Adrenal gland (tissue), 12 donors: ENCODE data around the gene CRELD1. TPM values are rescaled to one million over a fixed set of nuclear protein-coding genes. Genes with fewer than 3 reads are reported as not detected.

Experiments
- DNase-seq, 7 donors: peaks; one replicate each; pipeline ENCODE4 v3.0.0-alpha.2; 2019 to 2020
- H3K27ac ChIP-seq, 5 donors: fragments of 200-600 bp; sonication (generic) in 4 of 5; 1 replicate in 3 of 5; 2 replicates in 2 of 5; pipeline versions ENCODE4 v1.5.1 to v1.8.0; 2016 to 2020; ENCODE audit warnings: mild to moderate bottlenecking in 1 of 5
- H3K27me3 ChIP-seq: fragments of 200-600 bp; 2 replicates; pipeline ENCODE4 v1.8.0; 2021
- H3K36me3 ChIP-seq, 2 donors: fragments of 200-600 bp; replicated peaks in 1 of 2; 1 replicate in 1 of 2; 2 replicates in 1 of 2; pipeline versions ENCODE4 v1.5.1 to v1.8.0; 2018 to 2022
- H3K4me1 ChIP-seq, 2 donors: fragments of 200-600 bp; replicated peaks in 1 of 2; 1 replicate in 1 of 2; 2 replicates in 1 of 2; pipeline versions ENCODE4 v1.5.1 to v1.8.0; 2018 to 2021
- H3K4me3 ChIP-seq, 4 donors: fragments of 200-600 bp; sonication (generic) in 3 of 4; one replicate each; pipeline ENCODE4 v1.5.1; 2016 to 2018
- H3K9me3 ChIP-seq, 3 donors: fragments of 200-600 bp; sonication (generic) in 1 of 3; replicated peaks in 1 of 3; 1 replicate in 2 of 3; 2 replicates in 1 of 3; pipeline versions ENCODE4 v1.5.1 to v1.8.0; 2016 to 2021
- POLR2A ChIP-seq, 2 donors: fragments of 450-650 bp; IDR thresholded peaks; one replicate each; pipeline ENCODE4 v1.6.1; 2017; ENCODE audit warnings: antibody characterized with exemption in 2 of 2, mild to moderate bottlenecking in 2 of 2, moderate library complexity in 1 of 2
- WGBS, 4 donors: extraction: QIAGEN DNeasy Blood & Tissue Kit in 2 of 4; methylation state at CpG; one replicate each; pipeline versions ENCODE4 v1.1.5 to v1.1.7; 2013 to 2017; 5-methylcytosine and 5-hydroxymethylcytosine counted together
- intact Hi-C, 2 donors: fragments of 100-400 bp; cut with DNase I; formaldehyde crosslinking; loops; one replicate each; pipeline versions ENCODE4 v1.14.1 to v1.15.0; 2022 to 2023
- polyA plus RNA-seq, 3 donors: library from polyadenylated mRNA; stranded (reverse); fragments of 200-250 nt in 2 of 3; fragments of 350-450 nt in 1 of 3; fragmentation: Illumina TruSeq in 1 of 3; extraction: RNeasy Lipid Tissue Mini Kit (QIAGEN cat#74804) in 1 of 3; gene quantifications; one replicate each; pipeline ENCODE4 v1.2.3, GENCODE V29; 2013 to 2014
- small RNA-seq, 2 donors: library from RNA; depleted of rRNA; stranded (forward); fragments of <200 nt; gene quantifications; one replicate each; pipeline ENCODE3, GENCODE V24; 2016
- total RNA-seq, 9 donors: library from RNA; depleted of rRNA in 4 of 9; stranded (reverse); fragments of >200 nt in 4 of 9; fragments of 120-200 nt in 1 of 9; fragmentation: NEBNext Ultra II Directional in 1 of 9; extraction: Animal tissue kit (Norgen Biotek cat#: 25700) in 1 of 9; gene quantifications; one replicate each; pipeline versions ENCODE4 v1.1.0 to v1.2.4, GENCODE V29; 2013 to 2023
- TF ChIP-seq, protein P1 (sequence below), 6 experiments: fragments of 450-650 bp in 4 of 6; fragments of 200-600 bp in 2 of 6; sonication (generic) in 1 of 6; IDR thresholded peaks; 1 replicate in 5 of 6; 2 replicates in 1 of 6; pipeline versions ENCODE4 v1.5.1 to v1.8.0; 2016 to 2021; ENCODE audit warnings: antibody characterized with exemption in 6 of 6, mild to moderate bottlenecking in 2 of 6, moderate library complexity in 1 of 6
- donor health status: healthy with polysubstance abuse.
- donor health status: Bipolar disorder and iron deficiency.
- donor health status: DM: yes; HTN: yes; CAD: no.
- donor health status: DM: no; HTN: no; CAD: no.
- donor health status: DM: no; HTN: no; CAD: no.
- donor health status: DM: yes; HTN: yes; CAD: no.

CRELD1 gene
- total and polyA plus RNA-seq, 12 donors = 28.8 to 137 (median 47.8) TPM

DNA sequence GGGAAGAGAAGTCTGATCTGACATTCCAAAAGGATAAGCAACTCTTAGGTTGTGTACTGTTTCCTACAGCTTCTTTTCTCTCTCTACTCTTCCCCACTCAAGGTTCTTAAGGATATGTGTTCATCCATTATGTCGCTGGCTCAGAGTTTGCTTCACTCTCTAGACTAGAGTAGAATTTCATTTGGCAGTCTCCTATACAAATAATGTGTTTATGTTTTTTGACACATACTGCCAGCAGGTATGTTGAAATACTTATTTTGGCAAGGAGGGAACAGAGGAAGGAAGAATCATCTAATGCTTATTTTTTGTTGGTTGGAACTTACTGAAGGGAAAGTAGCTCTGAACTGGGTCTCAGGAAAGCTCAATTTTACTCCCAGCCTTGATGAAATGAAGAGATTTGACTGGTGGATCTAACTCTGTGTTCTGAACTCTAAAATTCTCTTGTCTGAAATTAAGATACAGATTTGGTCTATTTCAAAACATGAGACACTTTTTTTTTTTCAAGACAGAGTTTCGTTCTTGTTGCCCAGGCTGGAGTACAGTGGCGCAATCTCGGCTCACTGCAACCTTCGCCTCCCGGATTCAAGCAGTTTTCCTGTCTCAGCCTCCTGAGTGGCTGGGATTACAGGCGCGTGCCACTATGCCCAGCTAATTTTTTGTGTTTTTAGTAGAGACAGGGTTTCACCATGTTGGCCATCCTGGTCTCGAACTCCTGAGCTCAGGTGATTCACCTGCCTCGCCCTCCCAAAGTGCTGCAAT lies 60.6 kb downstream of the CRELD1 start:
- intact Hi-C loops = no loop called here
- Histone ChIP-seq H3K27ac (no peak overlapping the region), H3K9me3 (no peaks in the 10 kb centered on the region), H3K27me3 (no peaks in the 10 kb centered on the region), H3K4me3 (no peak overlapping the region), H3K36me3 (no peaks in the 10 kb centered on the region), H3K4me1 (no peaks in the 10 kb centered on the region)
- TF ChIP-seq, protein P1, sequence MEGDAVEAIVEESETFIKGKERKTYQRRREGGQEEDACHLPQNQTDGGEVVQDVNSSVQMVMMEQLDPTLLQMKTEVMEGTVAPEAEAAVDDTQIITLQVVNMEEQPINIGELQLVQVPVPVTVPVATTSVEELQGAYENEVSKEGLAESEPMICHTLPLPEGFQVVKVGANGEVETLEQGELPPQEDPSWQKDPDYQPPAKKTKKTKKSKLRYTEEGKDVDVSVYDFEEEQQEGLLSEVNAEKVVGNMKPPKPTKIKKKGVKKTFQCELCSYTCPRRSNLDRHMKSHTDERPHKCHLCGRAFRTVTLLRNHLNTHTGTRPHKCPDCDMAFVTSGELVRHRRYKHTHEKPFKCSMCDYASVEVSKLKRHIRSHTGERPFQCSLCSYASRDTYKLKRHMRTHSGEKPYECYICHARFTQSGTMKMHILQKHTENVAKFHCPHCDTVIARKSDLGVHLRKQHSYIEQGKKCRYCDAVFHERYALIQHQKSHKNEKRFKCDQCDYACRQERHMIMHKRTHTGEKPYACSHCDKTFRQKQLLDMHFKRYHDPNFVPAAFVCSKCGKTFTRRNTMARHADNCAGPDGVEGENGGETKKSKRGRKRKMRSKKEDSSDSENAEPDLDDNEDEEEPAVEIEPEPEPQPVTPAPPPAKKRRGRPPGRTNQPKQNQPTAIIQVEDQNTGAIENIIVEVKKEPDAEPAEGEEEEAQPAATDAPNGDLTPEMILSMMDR (IDR thresholded peaks at IDR 0.05) = no peak
- no peak for TF ChIP-seq POLR2A (IDR thresholded peaks at IDR 0.05)
- 88 to 95% (median 94%) methylated on average over 10 of the region's 10 CpGs for WGBS, 4 donors
- peak in 2 of 7 donors; percentile 12 to 33 for DNase-seq

Small RNA genes within 50 kb of the gene (small RNA-seq; reads per million reads assigned to genes)
- gene RNU6-882P = 0 reads per million in 2 donors

Other genes starting within 250 kb of the CRELD1 start
- gene CPNE9, start 230.0 kb upstream of the CRELD1 start, total RNA-seq = 1 to 10 TPM in 4 of 9 donors, under 1 TPM in 4, not detected in 1; 0.11 to 2.1 (median 1.1) TPM
- 1 to 10 TPM; 1.6 to 9.2 (median 4.0) TPM for gene CPNE9, start 230.0 kb upstream of the CRELD1 start, polyA plus RNA-seq
- 10 to 100 TPM; 10.6 to 18.7 (median 15.0) TPM for gene BRPF1, start 202.1 kb upstream of the CRELD1 start, total RNA-seq
- gene BRPF1, start 202.1 kb upstream of the CRELD1 start, polyA plus RNA-seq = 10 to 100 TPM in 2 of 3 donors, 1 to 10 TPM in 1; 7.4 to 14.6 (median 12.4) TPM
- 10 to 100 TPM; 13.3 to 34.9 (median 22.3) TPM for gene OGG1, start 183.9 kb upstream of the CRELD1 start, total RNA-seq
- gene OGG1, start 183.9 kb upstream of the CRELD1 start, polyA plus RNA-seq = 10 to 100 TPM; 16.0 to 25.6 (median 21.2) TPM
- gene CAMK1, start 163.9 kb upstream of the CRELD1 start, total RNA-seq = 100 to 1,000 TPM in 7 of 9 donors, 10 to 100 TPM in 2; 12.7 to 261 (median 172) TPM
- 100 to 1,000 TPM in 2 of 3 donors, 10 to 100 TPM in 1; 51.5 to 281 (median 260) TPM for gene CAMK1, start 163.9 kb upstream of the CRELD1 start, polyA plus RNA-seq
- 100 to 1,000 TPM in 5 of 9 donors, 10 to 100 TPM in 4; 59.1 to 148 (median 114) TPM for gene TADA3, start 141.4 kb upstream of the CRELD1 start, total RNA-seq
- gene TADA3, start 141.4 kb upstream of the CRELD1 start, polyA plus RNA-seq = 100 to 1,000 TPM in 2 of 3 donors, 10 to 100 TPM in 1; 49.7 to 133 (median 117) TPM
- gene ARPC4, start 140.8 kb upstream of the CRELD1 start, total RNA-seq = 100 to 1,000 TPM; 138 to 249 (median 180) TPM
- 100 to 1,000 TPM in 1 of 3 donors, 10 to 100 TPM in 2; 75.8 to 140 (median 77.4) TPM for gene ARPC4, start 140.8 kb upstream of the CRELD1 start, polyA plus RNA-seq
- gene TTLL3, start 123.6 kb upstream of the CRELD1 start, total RNA-seq = 10 to 100 TPM; 13.8 to 68.0 (median 39.5) TPM
- gene TTLL3, start 123.6 kb upstream of the CRELD1 start, polyA plus RNA-seq = 100 to 1,000 TPM in 2 of 3 donors, 10 to 100 TPM in 1; 10.1 to 214 (median 146) TPM
- 100 to 1,000 TPM in 1 of 9 donors, 10 to 100 TPM in 8; 21.5 to 116 (median 50.8) TPM for gene RPUSD3, start 89.8 kb upstream of the CRELD1 start, total RNA-seq
- gene RPUSD3, start 89.8 kb upstream of the CRELD1 start, polyA plus RNA-seq = 10 to 100 TPM; 27.7 to 47.9 (median 35.1) TPM
- gene CIDEC, start 53.6 kb upstream of the CRELD1 start, total RNA-seq = 1 to 10 TPM in 5 of 9 donors, under 1 TPM in 3, not detected in 1; 0.22 to 5.9 (median 1.2) TPM
- 100 to 1,000 TPM in 1 of 3 donors, 1 to 10 TPM in 1, under 1 TPM in 1; 0.38 to 108 (median 3.9) TPM for gene CIDEC, start 53.6 kb upstream of the CRELD1 start, polyA plus RNA-seq
- gene JAGN1, start 43.2 kb upstream of the CRELD1 start, total RNA-seq = 100 to 1,000 TPM in 2 of 9 donors, 10 to 100 TPM in 7; 47.2 to 116 (median 60.9) TPM
- 10 to 100 TPM; 31.4 to 69.7 (median 58.2) TPM for gene JAGN1, start 43.2 kb upstream of the CRELD1 start, polyA plus RNA-seq
- gene IL17RE, start 31.0 kb upstream of the CRELD1 start, total RNA-seq = 1 to 10 TPM in 6 of 9 donors, under 1 TPM in 3; 0.22 to 3.3 (median 1.4) TPM
- gene IL17RE, start 31.0 kb upstream of the CRELD1 start, polyA plus RNA-seq = 1 to 10 TPM in 2 of 3 donors, under 1 TPM in 1; 0.51 to 4.3 (median 2.3) TPM
- 100 to 1,000 TPM in 2 of 9 donors, 10 to 100 TPM in 7; 24.7 to 141 (median 89.8) TPM for gene IL17RC, start 16.7 kb upstream of the CRELD1 start, total RNA-seq
- gene IL17RC, start 16.7 kb upstream of the CRELD1 start, polyA plus RNA-seq = 100 to 1,000 TPM in 2 of 3 donors, 10 to 100 TPM in 1; 20.5 to 283 (median 208) TPM
- gene PRRT3, start 18.6 kb downstream of the CRELD1 start, total RNA-seq = 1 to 10 TPM in 7 of 9 donors, under 1 TPM in 2; 0.30 to 6.4 (median 3.3) TPM
- 1 to 10 TPM; 2.2 to 2.9 (median 2.5) TPM for gene PRRT3, start 18.6 kb downstream of the CRELD1 start, polyA plus RNA-seq
- 100 to 1,000 TPM in 6 of 9 donors, 10 to 100 TPM in 3; 49.9 to 141 (median 111) TPM for gene EMC3, start 53.0 kb downstream of the CRELD1 start, total RNA-seq
- gene EMC3, start 53.0 kb downstream of the CRELD1 start, polyA plus RNA-seq = 100 to 1,000 TPM in 1 of 3 donors, 10 to 100 TPM in 2; 11.3 to 191 (median 37.6) TPM
- 10 to 100 TPM in 1 of 9 donors, 1 to 10 TPM in 6, under 1 TPM in 2; 0.48 to 14.5 (median 2.6) TPM for gene FANCD2, start 92.6 kb downstream of the CRELD1 start, total RNA-seq
- gene FANCD2, start 92.6 kb downstream of the CRELD1 start, polyA plus RNA-seq = 1 to 10 TPM; 1.2 to 3.8 (median 2.5) TPM
- gene FANCD2OS, start 174.4 kb downstream of the CRELD1 start, total RNA-seq = not detected
- not detected for gene FANCD2OS, start 174.4 kb downstream of the CRELD1 start, polyA plus RNA-seq
- gene BRK1, start 181.8 kb downstream of the CRELD1 start, total RNA-seq = 100 to 1,000 TPM in 6 of 9 donors, 10 to 100 TPM in 3; 41.7 to 161 (median 109) TPM
- 100 to 1,000 TPM in 1 of 3 donors, 10 to 100 TPM in 2; 78.2 to 171 (median 94.1) TPM for gene BRK1, start 181.8 kb downstream of the CRELD1 start, polyA plus RNA-seq
- 10 to 100 TPM; 27.9 to 59.7 (median 43.8) TPM for gene VHL, start 207.9 kb downstream of the CRELD1 start, total RNA-seq
- gene VHL, start 207.9 kb downstream of the CRELD1 start, polyA plus RNA-seq = 10 to 100 TPM; 22.3 to 29.9 (median 28.4) TPM
- 1 to 10 TPM; 2.5 to 8.7 (median 6.2) TPM for gene IRAK2, start 231.1 kb downstream of the CRELD1 start, total RNA-seq
- gene IRAK2, start 231.1 kb downstream of the CRELD1 start, polyA plus RNA-seq = 1 to 10 TPM; 2.1 to 3.7 (median 2.3) TPM